Measurements from ENCODE around the gene BEX4.

GRCh38 chrX:103177556-103177955 is 37.4 kb upstream of the BEX4 start:
- TF ChIP-seq, protein P1, sequence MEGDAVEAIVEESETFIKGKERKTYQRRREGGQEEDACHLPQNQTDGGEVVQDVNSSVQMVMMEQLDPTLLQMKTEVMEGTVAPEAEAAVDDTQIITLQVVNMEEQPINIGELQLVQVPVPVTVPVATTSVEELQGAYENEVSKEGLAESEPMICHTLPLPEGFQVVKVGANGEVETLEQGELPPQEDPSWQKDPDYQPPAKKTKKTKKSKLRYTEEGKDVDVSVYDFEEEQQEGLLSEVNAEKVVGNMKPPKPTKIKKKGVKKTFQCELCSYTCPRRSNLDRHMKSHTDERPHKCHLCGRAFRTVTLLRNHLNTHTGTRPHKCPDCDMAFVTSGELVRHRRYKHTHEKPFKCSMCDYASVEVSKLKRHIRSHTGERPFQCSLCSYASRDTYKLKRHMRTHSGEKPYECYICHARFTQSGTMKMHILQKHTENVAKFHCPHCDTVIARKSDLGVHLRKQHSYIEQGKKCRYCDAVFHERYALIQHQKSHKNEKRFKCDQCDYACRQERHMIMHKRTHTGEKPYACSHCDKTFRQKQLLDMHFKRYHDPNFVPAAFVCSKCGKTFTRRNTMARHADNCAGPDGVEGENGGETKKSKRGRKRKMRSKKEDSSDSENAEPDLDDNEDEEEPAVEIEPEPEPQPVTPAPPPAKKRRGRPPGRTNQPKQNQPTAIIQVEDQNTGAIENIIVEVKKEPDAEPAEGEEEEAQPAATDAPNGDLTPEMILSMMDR (IDR thresholded peaks at IDR 0.05), result no peak
- no peak for TF ChIP-seq POLR2A (IDR thresholded peaks at IDR 0.05)

Measured in right lobe of liver (tissue), 4 donors.